GM19043 (cell line): ENCODE measurements around the gene PHYKPL.

Experiments
- ATAC-seq: cut with Tn5 transposase; IDR thresholded peaks from one replicate; pipeline ENCODE4 v1.9.1; 2021; ENCODE audit warnings: low read depth; ENCODE audit not compliant: unreplicated experiment

PHYKPL gene

DNA sequence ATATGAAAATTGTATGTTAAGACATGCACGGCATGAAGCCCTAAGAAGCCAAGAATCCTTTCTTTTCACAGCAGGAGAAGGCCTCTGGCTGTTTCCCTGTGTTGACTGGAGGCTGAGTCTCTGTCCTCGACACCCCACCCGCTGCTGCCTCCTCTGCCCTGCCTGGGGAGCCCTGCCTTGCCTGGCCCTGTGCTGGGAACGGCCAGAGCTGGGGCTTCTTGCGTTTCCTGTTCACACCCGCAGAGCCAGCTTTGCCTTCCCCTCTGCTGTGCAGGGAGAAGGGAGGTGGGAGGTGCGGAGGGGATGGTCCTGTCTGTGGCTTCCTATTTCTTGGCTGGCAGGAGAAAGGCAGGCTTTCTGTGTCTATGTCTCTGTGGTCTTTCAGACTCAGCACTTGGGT lies 38.6 kb downstream of the PHYKPL start:
- ATAC-seq: no peak

DNA sequence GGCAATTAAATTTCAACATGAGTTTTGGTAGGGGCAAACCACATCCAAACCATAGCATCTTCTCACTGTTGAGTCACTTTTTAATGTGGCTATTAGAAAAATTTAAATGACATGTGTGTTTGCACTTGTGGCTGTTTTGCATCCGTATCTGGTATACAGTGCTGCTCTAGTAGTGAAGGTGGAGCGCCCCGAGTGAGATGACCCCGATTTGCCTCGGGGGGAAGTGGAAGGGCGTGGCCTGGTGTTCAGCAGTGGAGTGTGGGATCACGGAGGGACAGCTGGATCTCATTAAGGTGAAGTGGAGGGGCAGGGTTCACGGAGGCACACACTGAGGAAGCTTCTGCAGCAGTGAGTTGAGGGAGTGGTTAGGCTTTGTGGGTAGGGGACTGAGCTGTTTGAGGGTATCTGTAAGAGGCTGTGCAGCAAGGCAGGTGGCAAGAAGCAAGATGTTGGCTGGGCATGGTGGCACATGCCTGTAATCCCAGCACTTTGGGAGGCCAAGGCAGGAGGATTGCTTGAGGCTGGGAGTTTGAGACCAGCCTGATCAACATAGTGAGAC lies 39.3 kb downstream of the PHYKPL start:
- no peak for ATAC-seq

DNA sequence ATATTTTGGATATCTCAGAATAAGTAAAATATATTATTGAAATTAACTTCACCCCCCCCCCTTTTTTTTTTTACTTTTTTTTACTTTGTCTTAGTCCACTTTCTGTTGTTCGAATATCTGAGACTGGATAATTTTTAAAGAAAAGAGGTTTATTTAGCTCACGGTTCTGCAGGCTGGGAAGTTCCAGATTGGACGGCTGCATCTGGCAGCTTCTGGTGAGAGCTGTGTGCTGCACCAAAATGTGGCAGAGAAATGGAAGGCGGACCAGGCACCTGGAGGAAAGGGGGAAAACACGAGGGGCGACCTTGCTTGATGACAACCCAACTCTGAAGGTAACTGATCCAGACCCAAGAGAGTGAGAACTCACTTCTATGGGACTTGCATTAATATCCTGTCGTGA lies 39.8 kb downstream of the PHYKPL start:
- ATAC-seq: no peak

DNA sequence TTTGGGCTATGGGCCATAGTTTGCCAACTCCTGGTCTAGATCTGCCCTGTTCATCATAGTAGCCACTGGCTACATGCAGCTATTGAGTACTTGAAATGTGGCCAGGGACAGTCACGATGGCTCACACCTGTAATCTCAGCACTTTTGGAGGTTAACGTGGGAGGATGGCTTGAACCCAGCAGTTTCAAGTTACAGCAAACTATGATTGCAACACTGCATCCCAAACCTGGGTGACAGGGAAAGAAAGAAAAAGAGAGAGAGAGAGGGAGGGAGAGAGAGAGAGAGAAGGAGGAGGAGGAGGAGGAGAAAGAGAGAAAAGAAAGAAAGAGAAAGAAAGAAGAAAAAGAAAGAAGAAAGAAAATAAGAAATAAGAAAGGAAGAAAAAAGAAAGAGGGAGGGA lies 40.4 kb downstream of the PHYKPL start:
- no peak for ATAC-seq

DNA sequence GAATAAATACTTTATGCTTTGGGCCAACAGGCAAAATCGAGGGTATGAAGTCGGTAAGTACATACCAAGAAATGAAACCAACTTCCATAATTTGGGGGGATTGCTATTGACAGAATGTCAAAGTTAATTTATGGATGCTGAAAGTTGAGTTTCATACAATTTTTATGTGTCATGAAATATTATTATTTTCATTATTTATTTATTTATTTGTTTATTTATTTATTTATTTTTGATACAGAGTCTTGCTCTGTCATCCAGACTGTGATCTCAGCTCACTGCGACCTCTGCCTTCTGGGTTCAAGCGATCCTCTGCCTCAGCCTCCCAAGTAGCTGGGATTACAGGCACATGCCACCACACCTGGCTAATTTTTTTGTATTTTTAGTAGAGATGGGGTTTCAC lies 40.9 kb downstream of the PHYKPL start:
- no peak for ATAC-seq

DNA sequence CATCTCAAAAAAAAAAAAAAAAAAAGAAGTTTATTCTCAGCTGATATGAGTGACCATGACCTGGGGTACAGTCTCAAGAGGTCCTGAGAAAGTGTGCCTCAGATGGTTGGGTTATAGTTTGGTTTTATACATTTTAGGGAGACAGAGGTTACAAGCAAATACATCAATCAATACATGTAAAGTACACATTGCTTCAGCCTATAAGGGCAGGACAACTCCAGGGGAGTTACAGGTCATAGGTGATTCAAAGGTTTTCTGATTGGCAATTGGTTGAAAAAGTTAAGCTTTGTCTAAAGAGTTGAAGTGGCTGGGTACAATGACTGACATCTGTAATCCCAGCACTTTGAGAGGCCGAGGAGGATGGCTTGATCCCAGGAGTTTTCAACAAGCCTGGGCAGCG lies 43.2 kb downstream of the PHYKPL start:
- no peak for ATAC-seq

DNA sequence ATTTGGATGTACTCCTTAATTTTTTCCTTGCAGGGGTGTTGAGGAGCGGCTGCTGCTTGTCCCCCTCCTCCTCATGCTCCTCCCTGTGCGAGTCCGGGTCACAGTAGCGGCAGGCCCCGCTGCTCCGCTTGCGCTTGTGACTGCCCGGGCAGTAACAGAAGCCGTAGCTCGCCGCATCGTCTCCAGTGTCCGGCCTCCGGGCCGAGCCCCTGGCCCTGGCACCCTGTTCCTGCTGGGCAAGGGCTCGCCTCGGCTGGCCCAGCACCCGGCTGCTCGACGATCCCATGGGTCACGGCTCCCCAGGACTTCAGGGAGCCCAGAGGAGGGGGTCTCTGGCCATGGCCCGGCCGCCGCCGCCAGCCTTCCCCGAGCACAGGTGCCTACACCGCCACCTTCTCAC lies 45.6 kb downstream of the PHYKPL start, which contains the start of gene GMCL2:
Gene GMCL2, minus strand, starts transcription at position 358 of the 400 bp plus-strand sequence. Its CDS starts 72 bp downstream, at position 286.
- no peak for ATAC-seq

DNA sequence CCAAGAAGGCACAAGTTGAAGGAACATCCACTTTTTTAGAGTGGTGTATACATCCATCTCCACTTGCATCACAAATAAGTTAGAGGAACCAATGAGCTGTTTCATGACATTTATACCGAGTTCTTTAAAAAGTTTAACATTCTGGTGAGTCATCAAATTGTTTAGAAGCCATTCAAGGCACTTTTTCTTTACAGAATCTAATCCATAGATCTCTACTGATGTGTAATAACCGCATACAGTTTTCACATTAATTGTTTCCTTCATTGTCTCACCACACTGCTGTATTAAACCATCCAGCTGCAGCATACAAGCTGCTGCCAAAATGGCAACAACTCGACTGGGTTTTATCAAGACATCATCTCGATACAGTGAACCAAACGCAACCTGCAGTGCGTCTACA lies 46.2 kb downstream of the PHYKPL start:
- ATAC-seq: no peak

DNA sequence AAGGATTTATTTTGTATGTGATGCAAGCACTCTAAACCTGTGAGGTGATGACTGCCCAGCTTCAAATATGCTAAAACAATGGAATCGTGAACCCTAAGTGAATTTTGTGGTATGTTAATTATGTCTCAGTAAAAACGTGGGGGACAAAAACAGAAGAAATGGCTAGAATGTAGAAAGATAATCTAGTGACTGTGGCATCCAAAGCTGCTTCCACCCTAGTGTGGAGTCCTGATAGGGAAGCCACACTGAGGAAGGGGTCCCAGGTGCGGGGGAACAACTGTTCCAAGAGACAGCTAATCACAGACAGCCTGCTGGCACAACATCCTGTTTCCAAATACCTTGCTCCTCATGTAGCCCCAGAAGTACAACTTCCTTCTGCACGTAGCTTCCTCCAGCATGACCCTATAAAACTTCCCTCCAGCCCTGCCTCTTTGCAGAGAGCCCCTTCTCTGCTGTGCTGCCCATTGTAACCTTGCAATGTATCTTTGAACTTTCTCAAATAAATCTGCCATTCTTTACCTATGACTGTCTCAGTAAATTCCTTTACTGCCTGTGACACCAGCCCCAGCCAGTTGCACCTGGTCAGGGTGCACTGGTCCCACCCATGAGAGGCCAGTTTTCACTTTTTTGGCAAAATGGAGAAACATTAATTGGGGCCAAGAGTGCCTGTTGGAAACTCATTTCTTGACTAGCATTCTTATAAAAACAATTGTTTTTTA lies 50.3 kb downstream of the PHYKPL start:
- no peak for ATAC-seq

DNA sequence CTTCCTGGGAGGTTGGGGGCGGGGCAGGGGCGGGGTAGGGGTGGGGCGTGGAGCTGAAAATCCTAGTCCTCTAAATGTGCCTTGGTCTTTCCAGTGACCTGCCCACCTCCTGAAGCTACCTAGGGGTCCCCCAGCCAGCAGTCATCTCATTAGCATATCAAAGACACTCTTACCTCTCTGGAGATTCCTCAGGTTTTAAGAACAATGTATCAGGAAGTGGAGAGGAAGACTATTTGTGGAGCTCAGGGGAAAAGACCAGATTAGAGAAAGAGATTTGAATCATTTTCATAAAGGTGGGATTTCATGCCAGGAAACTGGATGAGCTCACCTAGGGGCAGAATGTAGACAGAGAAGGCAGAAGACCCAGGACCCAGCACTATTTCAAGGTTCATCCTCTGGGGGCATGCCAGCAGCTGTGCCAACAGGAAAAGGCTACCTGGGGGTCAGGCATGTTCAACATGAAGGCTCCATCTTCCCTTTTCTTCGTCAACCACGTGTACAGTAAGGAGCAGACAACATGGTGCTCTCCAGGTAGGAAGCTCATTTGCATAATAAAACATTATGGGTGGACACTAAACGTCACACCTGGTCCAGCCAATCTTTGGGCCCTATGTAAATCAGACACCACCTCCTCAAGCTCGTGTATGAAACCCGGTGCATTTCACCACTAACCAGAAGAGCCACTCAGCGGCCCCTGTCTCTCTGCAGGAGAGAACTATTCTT lies 52.3 kb downstream of the PHYKPL start:
- no peak for ATAC-seq

DNA sequence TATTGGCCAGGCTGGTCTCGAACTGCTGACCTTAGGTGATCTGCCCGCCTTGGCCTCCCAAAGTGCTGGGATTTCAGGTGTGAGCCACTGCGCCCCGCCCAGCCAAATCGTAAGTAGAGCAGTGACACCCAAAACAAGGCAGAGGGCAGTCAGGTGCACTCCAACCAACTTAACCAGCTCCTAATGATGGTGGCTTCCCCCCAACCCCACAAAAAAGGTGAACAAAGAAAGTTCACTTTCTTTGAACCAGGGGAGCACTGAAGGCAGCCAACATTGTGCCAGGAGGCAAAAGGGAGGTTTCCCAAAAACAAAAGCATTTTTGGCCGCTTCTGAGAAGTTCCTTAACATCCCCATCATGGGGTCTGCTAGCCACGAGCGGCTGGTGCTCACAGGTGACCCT lies 55.0 kb downstream of the PHYKPL start:
- no peak for ATAC-seq

DNA sequence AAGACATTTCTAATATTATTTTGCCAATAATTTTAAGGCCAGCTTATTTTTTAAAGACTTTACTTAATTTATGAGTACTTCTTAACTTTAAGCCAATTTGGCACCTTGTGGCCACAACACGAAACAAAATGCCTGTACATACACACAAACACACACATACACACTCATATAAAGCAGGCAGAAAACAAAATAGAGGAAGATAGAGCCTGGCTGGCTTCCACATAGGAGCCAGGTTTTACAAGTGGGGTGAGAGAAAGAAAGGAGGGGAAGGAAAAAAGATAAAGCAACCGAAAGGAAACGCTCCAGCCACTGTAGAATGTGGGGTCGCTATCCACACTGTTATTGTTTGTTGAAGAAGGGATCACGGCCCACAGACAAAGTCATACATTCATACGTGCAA lies 55.8 kb downstream of the PHYKPL start:
- ATAC-seq: no peak

DNA sequence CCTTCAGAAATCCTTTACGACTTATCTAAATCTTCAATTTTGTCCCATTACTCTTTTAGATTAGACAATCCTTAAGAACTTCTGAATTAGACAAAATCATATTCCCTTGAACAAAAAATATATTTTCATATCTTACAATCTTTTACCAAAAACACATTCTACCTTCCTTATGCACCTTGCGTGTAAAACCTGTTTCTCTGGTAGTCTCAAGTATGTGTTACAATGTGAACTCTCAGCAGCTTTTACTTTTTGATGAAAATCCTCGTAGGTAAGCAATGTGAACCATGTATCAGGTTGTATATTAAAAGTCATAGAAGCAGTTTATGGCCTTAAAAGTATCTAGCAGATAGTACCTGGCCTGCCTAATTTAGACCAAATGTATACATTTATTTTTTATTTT lies 58.1 kb downstream of the PHYKPL start:
- ATAC-seq: no peak

DNA sequence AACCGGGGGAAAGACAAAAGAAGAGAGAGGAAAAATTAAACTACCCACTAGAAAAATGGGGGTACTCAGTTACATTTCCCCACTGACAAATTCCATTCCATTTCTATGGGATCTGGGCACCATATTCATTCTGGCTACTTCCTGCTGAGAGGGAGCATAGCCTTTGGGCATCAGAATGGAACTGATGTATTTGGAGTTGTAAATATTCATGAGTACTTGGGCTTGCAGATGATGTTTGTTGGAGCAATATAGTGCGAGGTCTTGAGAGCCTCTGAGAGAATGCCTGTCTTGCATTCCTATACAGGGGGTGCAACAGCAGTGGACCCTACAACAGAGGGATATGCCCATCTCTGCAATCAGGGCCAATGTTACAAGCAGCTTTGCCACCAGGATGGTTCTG lies 62.1 kb downstream of the PHYKPL start:
- ATAC-seq: no peak

DNA sequence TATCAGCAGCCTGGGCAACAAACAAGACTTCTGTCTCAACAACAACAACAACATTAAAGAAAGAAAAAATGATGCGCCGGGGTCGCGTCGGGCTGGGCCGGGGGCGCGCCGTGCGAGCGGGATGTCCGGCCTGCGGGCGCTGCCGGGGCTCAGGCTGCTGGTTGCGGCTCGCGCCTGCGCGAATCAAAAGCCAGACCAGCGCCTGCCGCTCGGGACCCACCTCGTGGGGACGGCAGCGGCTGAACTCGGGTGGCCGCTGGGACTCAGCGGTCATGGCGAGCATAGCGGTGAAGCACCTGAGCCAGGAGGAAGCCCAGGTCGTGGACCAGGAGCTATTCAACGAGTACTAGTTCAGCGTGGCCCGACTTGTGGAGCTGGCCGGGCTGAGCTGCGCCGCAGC lies 67.0 kb downstream of the PHYKPL start:
- ATAC-seq: no peak

DNA sequence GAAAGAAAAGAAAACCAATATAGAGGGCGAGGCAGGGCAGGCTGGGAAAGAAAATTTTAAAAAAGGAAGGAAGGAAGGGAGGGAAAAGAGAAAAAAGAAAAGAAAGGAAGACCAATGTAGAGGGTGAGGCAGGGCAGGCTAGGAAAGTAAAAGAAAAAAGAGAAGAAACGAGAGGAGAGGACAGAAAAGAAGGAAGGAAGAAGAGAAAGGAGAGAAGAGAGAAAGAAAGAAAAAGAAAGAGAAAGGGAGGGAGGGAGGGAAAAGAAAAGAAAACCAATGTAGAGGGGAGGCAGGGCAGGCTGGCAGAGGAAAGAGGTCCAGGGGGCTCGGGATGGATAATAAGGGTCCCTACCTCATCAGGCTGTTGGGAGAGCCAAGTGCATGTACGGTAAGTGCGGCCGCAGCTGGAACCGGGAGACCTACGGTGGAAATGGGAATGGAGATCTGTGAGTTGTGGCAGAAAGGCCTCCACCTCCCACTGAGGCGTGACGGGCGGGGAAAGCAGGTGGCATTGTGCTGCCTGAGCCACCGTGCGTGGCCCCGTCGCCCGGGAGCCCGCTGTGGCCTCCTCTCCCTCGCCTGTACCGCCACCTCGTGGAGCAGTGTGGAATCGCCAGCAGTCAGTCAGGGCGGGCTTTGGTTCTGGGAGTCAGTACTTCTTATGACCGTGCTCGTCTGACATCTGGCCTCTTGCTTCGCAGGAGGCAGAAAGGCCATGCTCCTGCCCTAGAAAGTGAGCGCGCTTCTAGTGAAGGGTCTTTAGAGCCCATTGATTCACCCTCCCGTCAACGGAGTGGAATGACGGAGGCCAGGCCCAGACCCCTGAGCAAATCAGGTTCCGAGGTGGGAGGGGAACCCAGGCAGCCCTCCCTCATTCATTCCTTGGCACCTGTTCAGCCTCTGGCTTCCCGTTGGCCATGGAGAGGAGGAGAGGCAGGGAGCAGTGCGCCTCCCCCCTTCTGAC lies 68.5 kb downstream of the PHYKPL start:
- peak; percentile 85 for ATAC-seq

DNA sequence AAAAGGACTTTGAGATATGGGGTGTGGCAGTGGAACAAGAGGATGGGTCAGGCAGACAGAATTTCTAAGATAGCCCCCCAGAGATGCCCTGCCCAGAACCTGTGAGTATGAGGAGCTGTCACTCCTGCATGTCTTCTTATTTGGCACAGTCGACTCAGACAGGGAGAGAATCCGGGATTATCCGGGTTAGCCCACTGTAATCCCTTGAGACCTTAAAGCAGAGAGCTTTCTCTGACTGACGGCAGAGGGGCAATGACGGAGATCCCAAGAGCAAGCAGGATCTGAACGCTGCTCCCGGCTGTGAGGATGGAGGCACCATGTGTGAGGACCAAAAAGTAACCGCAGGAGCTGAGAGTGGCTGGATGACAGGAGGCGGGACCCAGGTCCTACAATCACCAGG lies 70.1 kb downstream of the PHYKPL start:
- ATAC-seq: no peak

DNA sequence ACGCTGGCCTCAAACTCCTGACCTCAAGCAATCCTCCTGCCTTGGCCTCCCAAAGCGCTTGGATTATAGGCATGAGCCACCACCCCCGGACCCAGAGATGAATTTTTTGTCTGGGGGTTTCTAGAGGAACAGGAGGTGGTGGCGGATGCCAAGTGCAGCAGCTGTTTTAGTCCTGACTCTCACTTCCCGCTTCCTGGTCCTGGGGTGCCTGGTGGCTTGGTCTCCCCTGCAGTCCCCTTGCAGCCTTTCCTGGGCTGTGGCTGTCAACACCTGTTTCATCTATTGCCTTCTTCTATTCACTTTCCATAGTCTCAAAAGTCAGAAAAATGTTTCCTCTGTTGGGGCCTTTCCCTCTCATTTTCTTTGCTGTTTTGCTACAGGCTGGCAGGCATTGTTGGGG lies 72.4 kb downstream of the PHYKPL start:
- ATAC-seq: no peak
